Measurements from ENCODE around the gene KLK1. TPM values are rescaled to one million over a fixed set of nuclear protein-coding genes. Genes with fewer than 3 reads are reported as not detected.
"Not testable (repeated sequence)": the region's sequence is repeated elsewhere in the genome, so short reads cannot be mapped to it uniquely, and the experiment has no call there.

The KLK1 gene
- total RNA-seq, 1 donor from 2014 or later, result 1.5 TPM

- DNase-seq (ENCODE audit: low spot score), result no peak
Observed at GRCh38 chr19:50794074-50794875, 29.3 kb downstream of the KLK1 start.

- DNase-seq (ENCODE audit: low spot score), result no peak
Observed at GRCh38 chr19:50793558-50794065, 30.0 kb downstream of the KLK1 start.

- no peak for DNase-seq (ENCODE audit: low spot score)
Observed at GRCh38 chr19:50792272-50793250, 31.0 kb downstream of the KLK1 start.

GRCh38 chr19:50791594-50792271, 31.9 kb downstream of the KLK1 start:
- DNase-seq (ENCODE audit: low spot score), result no peak

GRCh38 chr19:50790922-50791467, 32.6 kb downstream of the KLK1 start:
- no peak for DNase-seq (ENCODE audit: low spot score)

GRCh38 chr19:50790396-50790795, 33.2 kb downstream of the KLK1 start, which contains the start of gene ACP4:
ACP4 (plus strand) TSS chr19:50790415; CDS start chr19:50790415, 0 bp downstream.
- no peak for DNase-seq (ENCODE audit: low spot score)

GRCh38 chr19:50785329-50785728, 38.3 kb downstream of the KLK1 start:
- DNase-seq (ENCODE audit: low spot score), result no peak

- DNase-seq (ENCODE audit: low spot score), result no peak
Observed at GRCh38 chr19:50784710-50785109, 38.9 kb downstream of the KLK1 start.

GRCh38 chr19:50783848-50784152, 39.8 kb downstream of the KLK1 start:
- DNase-seq (ENCODE audit: low spot score), result not testable (repeated sequence)

GRCh38 chr19:50780753-50781435, 42.7 kb downstream of the KLK1 start:
- DNase-seq (ENCODE audit: low spot score), result no peak

- DNase-seq (ENCODE audit: low spot score), result no peak
Observed at GRCh38 chr19:50779504-50780457, 43.8 kb downstream of the KLK1 start.

- DNase-seq (ENCODE audit: low spot score), result no peak
Observed at GRCh38 chr19:50778906-50779430, 44.6 kb downstream of the KLK1 start.

GRCh38 chr19:50777830-50778303, 45.7 kb downstream of the KLK1 start:
- no peak for DNase-seq (ENCODE audit: low spot score)

GRCh38 chr19:50777261-50777660, 46.3 kb downstream of the KLK1 start:
- no peak for DNase-seq (ENCODE audit: low spot score)

- no peak for DNase-seq (ENCODE audit: low spot score)
Observed at GRCh38 chr19:50776131-50776530, 47.5 kb downstream of the KLK1 start.

- not testable (repeated sequence) for DNase-seq (ENCODE audit: low spot score)
Observed at GRCh38 chr19:50773454-50773853, 50.1 kb downstream of the KLK1 start.

GRCh38 chr19:50772912-50773311, 50.7 kb downstream of the KLK1 start:
- DNase-seq (ENCODE audit: low spot score), result not testable (repeated sequence)

- DNase-seq (ENCODE audit: low spot score), result no peak
Observed at GRCh38 chr19:50772476-50772875, 51.1 kb downstream of the KLK1 start.

GRCh38 chr19:50770888-50771287, 52.7 kb downstream of the KLK1 start:
- no peak for DNase-seq (ENCODE audit: low spot score)
